Activated CD4-positive, alpha-beta T cell treated with anti-CD3 and anti-CD28 coated beads, Interleukin-2, amount 50 U/mL, for 24 hours (primary cell): ENCODE results near the gene NRAS.
"Not testable (repeated sequence)": the region's sequence is repeated elsewhere in the genome, so short reads cannot be mapped to it uniquely, and the experiment has no call there.

ENCODE experiments used
- DNase-seq, 2 donors: peaks; one replicate each; pipeline ENCODE4 v3.0.0-alpha.2; 2020; ENCODE audit warnings: low read depth in 1 of 2, low spot score in 1 of 2

The NRAS gene

DNA sequence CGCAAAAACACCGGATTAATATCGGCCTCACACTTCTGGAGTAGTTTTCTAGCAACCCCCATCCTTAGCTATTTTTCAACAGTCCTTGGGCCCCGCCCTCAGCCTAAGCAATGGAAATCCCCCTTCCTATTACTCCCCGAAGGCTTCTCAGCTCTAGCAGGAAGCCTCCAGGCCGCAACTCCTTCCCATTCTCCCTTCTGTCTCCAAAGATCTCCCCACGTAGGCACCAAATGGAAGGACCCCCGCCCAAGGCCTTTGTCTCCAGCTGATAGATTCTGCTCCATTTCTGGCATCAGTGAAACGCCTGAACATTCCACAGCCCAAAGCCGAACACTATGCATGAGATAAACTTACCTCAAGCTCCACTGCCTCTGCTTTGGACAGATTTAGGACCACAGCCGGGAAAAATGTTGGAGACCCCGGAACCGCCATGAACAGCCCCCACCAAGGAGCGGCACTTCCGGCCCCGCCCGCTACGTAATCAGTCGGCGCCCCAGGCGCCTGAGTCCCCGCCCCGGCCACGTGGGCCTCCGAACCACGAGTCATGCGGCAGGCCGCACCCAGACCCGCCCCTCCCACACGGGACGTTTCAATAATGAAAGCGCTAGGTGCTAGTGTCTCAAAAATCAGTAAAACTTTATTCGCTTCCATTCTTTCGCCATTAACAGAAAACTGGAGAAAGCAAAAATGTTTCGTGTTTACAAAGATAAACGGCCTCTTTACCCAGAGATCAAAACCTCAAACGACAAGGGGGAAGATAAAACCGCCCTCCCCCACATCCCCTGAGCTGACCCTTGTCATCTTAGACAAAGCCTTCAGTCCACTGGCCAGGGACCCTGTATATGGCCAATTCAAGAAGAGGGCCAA, at the start of gene NRAS:
TSS of gene NRAS (minus strand) at position 468 of the 867 bp plus-strand sequence. CDS start 611 bp downstream, outside the sequence.
- DNase-seq, result peak; percentile 93 to 94

DNA sequence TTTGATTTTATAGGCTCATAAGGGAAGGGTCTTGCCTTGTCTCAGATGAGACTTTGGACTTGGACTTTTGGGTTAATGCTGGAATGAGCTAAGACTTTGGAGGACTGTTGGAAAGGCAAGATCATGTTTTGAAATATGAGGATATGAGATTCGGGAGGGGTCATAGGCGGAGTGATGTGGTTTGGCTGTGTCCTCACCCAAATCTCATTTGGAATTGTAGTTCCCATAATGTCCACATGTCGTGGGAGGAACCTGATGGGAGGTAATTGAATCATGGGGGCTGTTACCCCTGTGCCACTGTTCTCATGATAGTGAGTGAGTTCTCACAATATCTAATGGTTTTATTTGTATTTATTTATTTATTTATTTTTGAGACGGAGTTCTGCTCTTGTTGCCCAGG, 48.1 kb upstream of the NRAS start:
- DNase-seq, result no peak

DNA sequence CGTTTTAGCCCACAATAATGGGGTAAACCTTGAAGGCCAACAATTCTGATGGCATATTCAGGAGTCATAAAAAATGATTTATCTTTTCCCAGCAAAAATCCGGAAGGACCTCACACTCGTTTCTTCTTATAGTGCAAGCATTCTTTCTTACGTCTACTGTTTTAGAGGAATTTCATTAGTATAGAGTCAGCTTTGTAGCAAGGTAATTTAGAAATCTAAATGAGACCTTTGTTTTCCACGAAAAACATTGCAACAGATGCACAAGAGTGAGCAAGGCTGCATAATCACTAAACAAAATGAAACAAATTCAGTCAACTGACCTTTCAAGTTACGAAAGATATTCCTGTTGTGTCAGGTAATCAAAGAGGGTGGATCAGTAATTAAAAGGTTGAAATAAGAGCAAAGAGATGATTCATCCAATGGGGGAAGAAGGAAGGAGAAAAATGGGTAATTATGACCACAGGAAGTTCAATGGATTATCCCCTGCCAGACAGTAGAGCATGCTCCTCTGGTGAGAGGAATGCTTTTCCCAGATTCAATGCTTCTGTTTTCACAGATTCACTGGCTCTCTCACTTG, 41.8 kb upstream of the NRAS start:
- DNase-seq, result no peak

GRCh38 chr1:114757455-114758255, 41.1 kb upstream of the NRAS start, which contains the start of gene CSDE1:
CSDE1 (minus strand) TSS chr1:114757984; CDS start chr1:114739890, 18,094 bp downstream.
- DNase-seq, result peak; percentile 94 to 96

DNA sequence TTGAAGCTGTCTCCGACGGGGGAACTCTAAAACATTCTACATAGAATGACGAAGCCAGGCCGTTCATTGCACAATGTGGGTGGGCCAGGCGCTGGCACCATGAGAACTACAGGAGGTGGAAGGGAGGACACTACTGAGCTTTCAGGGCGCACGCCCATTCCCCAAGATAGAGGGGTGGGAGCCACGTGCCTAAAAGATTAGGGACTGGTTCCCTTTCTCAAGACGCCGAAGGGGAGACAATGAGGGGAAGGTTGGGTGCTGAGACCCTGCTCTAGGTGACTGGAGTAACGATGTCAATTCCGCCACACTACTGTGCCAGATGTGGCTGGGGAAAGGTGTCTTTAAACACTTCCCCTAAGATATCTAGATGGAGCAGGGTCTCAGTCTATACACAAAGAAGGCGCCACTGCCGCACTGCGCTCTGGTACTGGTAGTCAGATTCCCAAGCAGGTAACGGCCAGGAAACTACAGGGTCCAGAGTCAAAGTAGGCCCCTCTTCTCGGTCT, 40.4 kb upstream of the NRAS start:
- no peak for DNase-seq

GRCh38 chr1:114756009-114756892, 39.7 kb upstream of the NRAS start:
- no peak for DNase-seq

DNA sequence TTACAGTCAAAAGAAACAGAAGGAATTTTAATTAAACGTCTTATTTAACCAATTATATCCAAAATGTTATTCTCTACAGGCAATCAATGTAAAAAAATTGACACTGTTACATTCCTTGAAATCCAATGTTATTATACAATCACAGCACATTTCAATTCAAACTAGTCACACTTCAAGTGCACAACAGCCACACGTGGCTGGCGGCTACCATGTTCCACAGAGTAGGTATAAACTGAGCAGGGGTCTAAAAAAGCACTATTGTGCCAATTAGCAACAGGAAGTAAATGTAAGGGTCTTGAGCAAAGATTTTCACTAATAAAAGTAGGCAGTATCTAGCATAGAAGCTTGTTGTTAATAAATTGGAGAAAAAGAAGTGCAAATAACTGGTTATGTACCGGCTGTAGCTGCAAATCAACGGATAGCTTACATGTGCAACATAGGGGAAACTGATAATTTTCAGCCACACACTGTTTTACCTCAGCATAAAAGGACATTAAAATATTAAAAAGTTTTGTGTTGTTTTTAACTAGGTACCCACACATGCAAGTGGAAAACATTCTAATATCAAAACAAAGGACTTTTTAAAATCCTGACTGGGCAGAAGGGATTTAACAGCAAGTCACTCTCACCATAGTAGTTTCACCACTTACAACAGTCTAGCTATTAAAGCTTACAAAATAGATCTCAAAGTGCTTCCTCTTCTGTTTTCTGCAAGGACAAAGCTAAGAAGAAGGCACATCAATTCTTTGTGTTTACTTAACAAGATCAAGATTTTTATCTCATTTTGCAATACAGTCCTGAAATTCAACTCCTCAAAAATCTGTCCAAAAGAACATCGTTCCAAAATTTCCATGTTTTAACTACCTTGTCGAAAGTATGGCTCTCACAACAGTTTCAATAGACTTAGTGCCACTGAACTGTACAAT, 38.7 kb upstream of the NRAS start:
- no peak for DNase-seq

DNA sequence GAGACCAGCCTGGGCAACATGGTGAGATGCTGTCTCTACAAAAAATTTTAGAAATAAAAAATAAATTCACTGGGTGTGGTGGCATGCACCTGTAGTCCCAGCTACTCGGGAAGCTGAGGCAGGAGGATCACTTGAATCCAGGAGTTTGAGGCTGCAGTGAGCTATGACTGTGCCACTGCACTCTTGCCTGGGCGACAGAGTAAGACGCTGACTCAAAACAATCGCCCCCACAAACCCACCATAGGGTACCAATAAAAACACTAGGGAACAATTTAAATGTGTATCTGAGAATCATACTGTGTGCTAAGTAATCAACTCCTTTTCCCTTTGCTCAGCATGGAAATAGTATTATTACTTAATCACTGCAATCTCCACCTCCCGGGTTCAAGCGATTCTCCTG, 37.1 kb upstream of the NRAS start:
- not testable (repeated sequence) for DNase-seq

DNA sequence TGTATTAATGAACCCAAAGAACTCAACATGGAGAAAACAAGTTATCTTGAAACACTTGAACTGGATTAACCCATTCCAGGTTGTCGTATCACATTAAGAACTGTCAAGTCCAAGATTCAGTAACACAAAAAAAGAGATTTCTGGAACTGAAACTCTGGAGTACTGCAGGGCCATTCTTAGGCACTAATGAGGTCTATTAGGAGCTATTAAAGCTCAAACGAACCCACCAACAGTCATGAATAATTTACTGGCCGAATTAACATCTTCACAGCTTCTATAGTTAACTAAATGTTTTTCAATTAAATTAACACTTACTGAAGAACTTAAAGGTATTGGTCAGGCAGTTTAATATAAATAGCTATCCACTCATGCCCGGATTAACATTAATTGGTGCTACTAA, 36.6 kb upstream of the NRAS start:
- DNase-seq, result no peak

DNA sequence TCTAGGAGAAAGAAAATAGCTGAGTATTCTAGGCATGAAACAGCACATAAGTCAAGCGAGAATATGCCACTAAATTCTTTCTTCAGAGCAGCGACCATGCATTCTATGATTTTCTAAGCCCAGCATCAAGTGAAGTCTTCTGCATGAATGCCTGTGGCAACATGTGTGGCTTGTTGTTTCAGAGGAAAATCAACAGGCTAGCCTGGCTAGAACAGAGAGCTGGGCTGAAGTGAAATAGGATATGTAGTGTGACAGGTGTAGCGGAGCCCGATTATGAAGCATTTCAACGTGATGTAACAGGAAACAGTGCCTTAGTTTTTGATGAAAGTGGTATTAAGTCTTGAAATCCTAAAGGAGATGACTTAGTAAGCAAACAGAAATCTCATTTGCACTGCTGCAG, 34.2 kb upstream of the NRAS start:
- DNase-seq, result no peak

- DNase-seq, result no peak
These were observed 33.3 kb upstream of the NRAS start for GRCh38 chr1:114749835-114750234.

GRCh38 chr1:114746450-114747121, 30.0 kb upstream of the NRAS start:
- DNase-seq, result no peak

DNA sequence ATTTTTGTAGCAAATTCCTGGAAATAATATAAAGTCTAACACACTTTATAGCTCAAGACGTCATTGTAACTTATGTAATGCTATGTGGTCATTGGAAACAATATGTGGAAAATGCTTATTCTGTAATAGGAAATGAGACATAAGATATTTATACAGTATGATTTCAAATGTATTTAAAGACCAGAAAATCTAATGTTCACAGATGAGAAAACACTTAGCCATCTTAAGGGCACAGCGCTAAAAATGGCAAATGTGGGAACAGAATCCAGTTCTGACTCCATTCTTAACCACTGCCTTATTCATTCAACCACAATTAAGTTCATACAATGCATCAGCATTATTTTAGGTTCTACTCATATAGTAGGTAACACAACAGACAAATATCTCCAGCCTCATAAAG, 28.7 kb upstream of the NRAS start:
- DNase-seq, result no peak

DNA sequence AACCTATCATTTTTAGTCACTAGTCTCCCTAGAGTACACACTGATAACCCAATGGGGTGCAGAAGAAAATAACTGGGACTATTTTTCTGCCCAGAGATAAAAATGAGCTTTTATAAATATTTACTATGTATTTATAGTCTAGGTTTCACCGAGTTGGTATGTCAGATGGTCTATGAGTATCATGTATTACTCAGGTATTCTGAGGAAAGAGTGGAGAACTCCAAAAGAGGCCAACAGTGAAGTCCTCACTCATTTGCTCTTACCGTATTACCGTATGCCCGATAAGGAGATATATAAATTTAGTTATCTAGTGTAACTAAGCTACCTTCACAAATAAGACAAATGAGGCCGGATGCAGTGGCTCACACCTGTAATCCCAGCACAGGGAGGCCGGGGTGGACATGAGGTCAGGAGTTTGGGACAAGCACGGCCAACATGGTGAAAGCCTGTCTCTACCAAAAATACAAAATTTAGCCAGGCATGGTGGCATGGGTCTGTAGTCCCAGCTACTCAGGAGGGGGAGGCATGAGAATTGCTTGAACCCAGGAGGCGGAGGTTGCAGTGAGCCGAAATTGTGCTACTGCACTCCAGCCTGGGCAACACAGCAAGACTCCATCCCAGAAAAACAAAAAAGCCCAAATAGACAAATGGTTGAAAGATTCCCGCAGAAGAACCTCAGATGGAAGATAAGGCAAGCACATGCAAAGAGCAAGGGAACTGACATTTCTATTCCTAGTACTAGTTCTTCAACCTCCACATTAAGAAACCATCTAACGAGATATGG, 25.6 kb upstream of the NRAS start:
- no peak for DNase-seq

GRCh38 chr1:114740331-114740730, 23.8 kb upstream of the NRAS start:
- DNase-seq, result no peak

DNA sequence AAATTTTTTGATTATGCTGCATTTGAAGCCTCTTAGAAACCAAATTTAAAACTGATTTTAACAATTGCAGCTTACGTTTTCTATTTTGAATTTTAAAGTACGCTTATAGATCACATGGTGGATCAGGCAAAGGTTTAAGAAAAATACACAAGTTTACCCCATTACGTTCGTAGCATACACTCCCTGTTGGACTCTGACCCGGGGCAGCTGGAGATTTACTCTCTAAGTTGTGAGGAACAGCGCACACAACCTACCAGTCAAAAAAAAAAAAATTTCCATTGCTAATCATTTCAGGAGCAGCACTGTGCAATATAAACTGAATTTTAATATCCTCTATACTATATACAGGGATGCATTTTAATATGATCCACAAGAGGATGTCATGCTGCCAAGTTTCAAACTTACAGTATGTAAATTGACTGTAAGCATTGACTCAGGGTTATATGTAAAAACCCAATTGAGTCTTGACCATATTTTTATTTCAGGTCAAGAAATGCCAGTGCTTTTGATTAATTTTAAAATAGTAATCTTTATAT, 20.8 kb upstream of the NRAS start:
- no peak for DNase-seq

DNA sequence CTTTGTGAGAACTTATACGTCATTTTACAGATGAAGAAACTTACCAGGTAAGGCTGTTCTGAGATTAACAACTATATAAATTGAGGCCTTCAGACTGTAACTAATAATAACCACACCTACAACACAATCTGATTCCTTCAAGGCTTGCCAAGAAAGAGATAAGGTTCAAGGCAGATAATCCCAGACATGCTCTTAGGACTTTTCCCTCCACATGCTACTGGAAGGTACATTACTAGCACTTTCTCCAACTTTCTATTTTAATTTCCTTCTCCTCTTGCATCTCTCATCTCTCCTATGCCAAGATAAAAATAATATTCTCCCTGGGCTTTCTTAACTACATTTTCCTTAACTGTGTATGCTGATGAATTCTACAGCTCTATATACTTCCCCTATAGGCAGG, 18.9 kb upstream of the NRAS start:
- DNase-seq, result no peak

DNA sequence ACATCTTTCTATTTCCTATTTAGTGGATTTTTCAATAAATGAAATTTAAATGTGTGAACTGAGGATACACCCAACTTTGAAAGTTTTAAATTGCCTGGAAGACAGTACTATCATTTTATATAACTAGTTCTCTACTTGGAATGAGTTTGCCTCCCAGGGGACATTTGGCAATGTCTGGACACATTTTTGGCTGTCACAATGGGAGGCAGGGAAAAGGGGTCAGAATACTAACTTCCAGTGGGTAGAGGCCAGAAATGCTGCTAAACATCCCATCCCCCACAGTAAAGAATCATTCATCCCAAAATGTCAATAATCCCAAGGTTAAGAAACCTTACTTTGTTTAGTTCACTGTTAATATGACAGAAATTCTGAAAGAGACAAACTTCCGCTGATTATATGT, 13.2 kb upstream of the NRAS start:
- no peak for DNase-seq
